SK-N-SH (cell line): ENCODE measurements around the gene TMEM243.

Experiments
- FOXJ3 ChIP-seq: sonication (generic); formaldehyde crosslinking; IDR thresholded peaks from 2 replicates; pipeline ENCODE4 v1.5.1; 2020; ENCODE audit warnings: mild to moderate bottlenecking, missing genetic modification reagents
- NRF1 ChIP-seq: IDR thresholded peaks from 2 replicates; pipeline ENCODE4 v1.6.1; 2012; ENCODE audit warnings: low read depth, mild to moderate bottlenecking, low read length
- RCOR1 ChIP-seq: fragments of 150-350 bp; IDR thresholded peaks from 2 replicates; pipeline ENCODE4 v1.6.1; 2017; ENCODE audit warnings: antibody characterized with exemption, low read length
- REST ChIP-seq: IDR thresholded peaks from 2 replicates; pipeline ENCODE4 v1.6.1; 2012; ENCODE audit warnings: mild to moderate bottlenecking, low read depth, low read length, moderate library complexity
- YY1 ChIP-seq: IDR thresholded peaks from 2 replicates; pipeline ENCODE4 v1.4.0; 2012; ENCODE audit warnings: low read depth, mild to moderate bottlenecking
- TF ChIP-seq, protein P1 (sequence below): fragments of 200-600 bp; sonication (generic); IDR thresholded peaks from 2 replicates; pipeline ENCODE4 v1.6.1; 2017; ENCODE audit warnings: antibody characterized with exemption, mild to moderate bottlenecking, moderate library complexity

DNA sequence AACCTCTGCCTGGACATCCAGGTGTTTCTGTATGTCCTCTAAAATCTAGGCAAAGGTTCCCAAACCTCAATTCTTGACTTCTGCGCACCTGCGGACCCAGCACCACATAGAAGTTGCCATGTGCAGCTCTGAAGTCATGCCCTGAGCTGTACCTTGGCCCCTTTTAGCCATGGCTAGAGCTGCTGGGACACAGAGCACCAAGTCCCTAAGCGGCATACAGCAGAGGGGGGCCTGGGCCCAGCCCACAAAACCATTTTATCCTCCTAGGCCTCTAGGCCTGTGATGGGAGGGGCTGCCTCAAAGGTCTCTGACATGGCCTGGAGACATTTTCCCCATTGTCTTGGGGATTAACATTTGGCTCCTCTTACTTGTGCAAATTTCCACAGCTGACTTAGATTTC lies 14.6 kb downstream of the TMEM243 start:
- TF ChIP-seq FOXJ3 (CRISPR knock-in tag) (no peak), YY1 (no peak), RCOR1 (no peak), REST (no peak), NRF1 (no peak)
- TF ChIP-seq, protein P1, sequence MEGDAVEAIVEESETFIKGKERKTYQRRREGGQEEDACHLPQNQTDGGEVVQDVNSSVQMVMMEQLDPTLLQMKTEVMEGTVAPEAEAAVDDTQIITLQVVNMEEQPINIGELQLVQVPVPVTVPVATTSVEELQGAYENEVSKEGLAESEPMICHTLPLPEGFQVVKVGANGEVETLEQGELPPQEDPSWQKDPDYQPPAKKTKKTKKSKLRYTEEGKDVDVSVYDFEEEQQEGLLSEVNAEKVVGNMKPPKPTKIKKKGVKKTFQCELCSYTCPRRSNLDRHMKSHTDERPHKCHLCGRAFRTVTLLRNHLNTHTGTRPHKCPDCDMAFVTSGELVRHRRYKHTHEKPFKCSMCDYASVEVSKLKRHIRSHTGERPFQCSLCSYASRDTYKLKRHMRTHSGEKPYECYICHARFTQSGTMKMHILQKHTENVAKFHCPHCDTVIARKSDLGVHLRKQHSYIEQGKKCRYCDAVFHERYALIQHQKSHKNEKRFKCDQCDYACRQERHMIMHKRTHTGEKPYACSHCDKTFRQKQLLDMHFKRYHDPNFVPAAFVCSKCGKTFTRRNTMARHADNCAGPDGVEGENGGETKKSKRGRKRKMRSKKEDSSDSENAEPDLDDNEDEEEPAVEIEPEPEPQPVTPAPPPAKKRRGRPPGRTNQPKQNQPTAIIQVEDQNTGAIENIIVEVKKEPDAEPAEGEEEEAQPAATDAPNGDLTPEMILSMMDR = no peak
